Fibroblast of lung (primary cell): Measurements from ENCODE around the gene PLCL1. TPM values are rescaled to one million over a fixed set of nuclear protein-coding genes. Genes with fewer than 3 reads are reported as not detected.

Experiments used
- DNase-seq, 2 donors: peaks; one replicate each; pipeline versions ENCODE4 v3.0.0 to v3.0.0-alpha.2; 2010; ENCODE audit warnings: low read depth in 2 of 2
- H2AFZ ChIP-seq: 2 replicates; pipeline ENCODE4 v1.5.1; 2012; ENCODE audit warnings: low read length, control low read depth, inconsistent platforms
- H3K27ac ChIP-seq: 2 replicates; pipeline ENCODE4 v1.5.1; 2011; ENCODE audit warnings: low read length, control low read depth; ENCODE audit not compliant: insufficient read depth
- H3K27me3 ChIP-seq: 2 replicates; pipeline ENCODE4 v1.5.1; 2011; ENCODE audit warnings: mild to moderate bottlenecking, low read length; ENCODE audit not compliant: control insufficient read depth, insufficient read depth
- H3K36me3 ChIP-seq: 2 replicates; pipeline ENCODE4 v1.5.1; 2011; ENCODE audit warnings: low read length; ENCODE audit not compliant: control insufficient read depth, insufficient read depth
- H3K4me1 ChIP-seq: 2 replicates; pipeline ENCODE4 v1.5.1; 2011; ENCODE audit warnings: low read length; ENCODE audit not compliant: control insufficient read depth, insufficient read depth; ENCODE audit errors: extremely low read depth
- H3K4me2 ChIP-seq: 2 replicates; pipeline ENCODE4 v1.5.1; 2011; ENCODE audit warnings: low read length, control low read depth; ENCODE audit not compliant: insufficient read depth; ENCODE audit errors: extremely low read depth
- H3K4me3 ChIP-seq, 4 experiments: fragments of 200-600 bp in 1 of 4; sonication (generic) in 1 of 4; replicated peaks in 1 of 4; 2 replicates each; pipeline ENCODE4 v1.5.1; 2011 to 2016; ENCODE audit warnings: low read length in 4 of 4, low read depth in 3 of 4, mild to moderate bottlenecking in 3 of 4, control low read depth in 2 of 4, inconsistent platforms in 1 of 4, mixed read lengths in 1 of 4; ENCODE audit not compliant: insufficient read depth in 1 of 4; ENCODE audit errors: control extremely low read depth in 1 of 4
- H3K79me2 ChIP-seq: 2 replicates; pipeline ENCODE4 v1.5.1; 2012; ENCODE audit warnings: mild to moderate bottlenecking, low read length, inconsistent platforms; ENCODE audit not compliant: control insufficient read depth, insufficient read depth
- H3K9ac ChIP-seq: 2 replicates; pipeline ENCODE4 v1.5.1; 2011; ENCODE audit warnings: mild to moderate bottlenecking, low read length, control low read depth; ENCODE audit not compliant: insufficient read depth
- H3K9me3 ChIP-seq: 2 replicates; pipeline ENCODE4 v1.5.1; 2012; ENCODE audit warnings: low read depth, low read length; ENCODE audit not compliant: control insufficient read depth, insufficient read depth
- H4K20me1 ChIP-seq: 2 replicates; pipeline ENCODE4 v1.5.1; 2011; ENCODE audit warnings: low read length; ENCODE audit not compliant: control insufficient read depth, insufficient read depth; ENCODE audit errors: extremely low read depth
- CTCF ChIP-seq, 2 donors: IDR thresholded peaks in 1 of 2; conservative IDR thresholded peaks in 1 of 2; 1 replicate in 1 of 2; 2 replicates in 1 of 2; pipeline ENCODE4 v1.5.1; 2011 to 2012; ENCODE audit warnings: low read length in 2 of 2, control low read depth in 1 of 2, inconsistent platforms in 1 of 2, low read depth in 1 of 2, mild to moderate bottlenecking in 1 of 2
- EZH2 ChIP-seq: IDR thresholded peaks from 2 replicates; pipeline ENCODE4 v1.5.1; 2012; ENCODE audit warnings: low read length, control low read depth, mild to moderate bottlenecking; ENCODE audit errors: missing control alignments
- polyA plus RNA-seq, 2 donors: library from polyadenylated mRNA; depleted of rRNA in 1 of 2; stranded (reverse) in 1 of 2; unstranded in 1 of 2; fragments of >200 nt; gene quantifications; 2 replicates each; pipeline ENCODE4 v1.2.1, GENCODE V29; 2011 to 2012; ENCODE audit warnings: missing spikeins in 1 of 2
- total RNA-seq: library from RNA; depleted of rRNA; stranded (reverse); fragments of >200 nt; gene quantifications from 2 replicates; pipeline ENCODE4 v1.2.1, GENCODE V29; 2014

The PLCL1 gene
- total and polyA plus RNA-seq, 2 donors (not counting 1 experiment from before 2014, with no cell fraction given): 0.48 to 0.83 TPM

DNA sequence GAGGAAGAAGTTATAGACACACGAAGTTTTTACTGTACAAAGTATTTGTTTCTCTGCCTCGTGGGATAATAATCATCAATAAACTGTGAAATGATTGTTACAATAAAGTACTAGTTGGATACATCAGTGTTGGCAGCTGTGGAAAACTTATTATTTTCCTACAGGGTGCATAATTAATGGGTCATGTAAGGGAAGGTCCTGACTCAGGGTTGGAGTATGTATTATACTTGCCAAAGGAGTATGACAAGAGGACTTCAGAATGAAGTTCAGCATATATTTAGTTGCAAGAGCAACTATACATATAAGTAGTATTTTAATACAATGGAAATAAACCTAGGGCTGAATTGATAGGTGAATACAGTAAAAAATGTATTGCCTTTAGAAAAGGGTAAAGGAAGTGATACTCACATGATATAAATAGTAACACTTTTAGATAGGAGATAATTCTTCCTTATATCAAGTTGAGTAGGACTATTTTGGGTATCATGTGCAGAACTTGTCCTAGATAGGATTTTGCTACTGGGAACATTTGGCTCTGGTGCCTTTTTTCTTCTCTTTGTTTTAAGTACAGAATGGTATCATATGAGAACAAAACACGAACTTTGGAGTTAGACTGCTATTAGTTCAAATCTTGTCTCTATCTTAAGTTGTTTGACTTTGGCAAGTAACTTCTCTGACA is 79.1 kb downstream of the PLCL1 start:
- no peaks in the 10 kb centered on the region for H3K27me3 ChIP-seq
- DNase-seq: peak; percentile 56 to 82
- no peak overlapping the region for H3K4me3 ChIP-seq
- H3K4me1 ChIP-seq: no peaks in the 10 kb centered on the region
- H3K9ac ChIP-seq: no peak overlapping the region
- no peaks in the 10 kb centered on the region for H3K79me2 ChIP-seq
- no peak overlapping the region for H2AFZ ChIP-seq
- no peak overlapping the region for H3K4me2 ChIP-seq
- H4K20me1 ChIP-seq: no peaks in the 10 kb centered on the region
- TF ChIP-seq CTCF (conservative IDR thresholded peaks at IDR 0.05 in 1 of 2, IDR thresholded peaks at IDR 0.05 in 1 of 2; ENCODE audit: low read depth in 1 of 2, low read length in 2 of 2): no peak
- no peak for TF ChIP-seq EZH2
- no peaks in the 10 kb centered on the region for H3K36me3 ChIP-seq
- no peak overlapping the region for H3K27ac ChIP-seq
- no peaks in the 10 kb centered on the region for H3K9me3 ChIP-seq

GRCh38 chr2:197884252-197884651 is 79.9 kb downstream of the PLCL1 start:
- Histone ChIP-seq H3K36me3 (no peaks in the 10 kb centered on the region), H3K9me3 (no peaks in the 10 kb centered on the region), H3K27ac (no peak overlapping the region), H2AFZ (no peak overlapping the region), H3K4me2 (no peak overlapping the region), H3K9ac (no peak overlapping the region), H4K20me1 (no peaks in the 10 kb centered on the region), H3K27me3 (no peaks in the 10 kb centered on the region), H3K4me3 (no peak overlapping the region), H3K4me1 (no peaks in the 10 kb centered on the region), H3K79me2 (no peaks in the 10 kb centered on the region)
- DNase-seq: no peak
- TF ChIP-seq CTCF (conservative IDR thresholded peaks at IDR 0.05 in 1 of 2, IDR thresholded peaks at IDR 0.05 in 1 of 2; ENCODE audit: low read depth in 1 of 2, low read length in 2 of 2): no peak
- TF ChIP-seq EZH2: no peak

GRCh38 chr2:197885126-197885525 is 80.7 kb downstream of the PLCL1 start:
- Histone ChIP-seq H3K79me2 (no peaks in the 10 kb centered on the region), H3K9ac (no peak overlapping the region), H3K4me1 (no peaks in the 10 kb centered on the region), H3K27me3 (no peaks in the 10 kb centered on the region), H3K4me3 (no peak overlapping the region), H3K36me3 (no peaks in the 10 kb centered on the region), H2AFZ (no peak overlapping the region), H3K4me2 (no peak overlapping the region), H3K27ac (no peak overlapping the region), H3K9me3 (no peaks in the 10 kb centered on the region), H4K20me1 (no peaks in the 10 kb centered on the region)
- no peak for DNase-seq
- TF ChIP-seq EZH2 (no peak), CTCF (conservative IDR thresholded peaks at IDR 0.05 in 1 of 2, IDR thresholded peaks at IDR 0.05 in 1 of 2; ENCODE audit: low read depth in 1 of 2, low read length in 2 of 2) (no peak)
